GM23338 (cell line): ENCODE measurements around the gene MEF2A. TPM values are rescaled to one million over a fixed set of nuclear protein-coding genes. Genes with fewer than 3 reads are reported as not detected.

ENCODE experiments used
- ATAC-seq: fragments of 200-7000 bp; cut with Tn5 transposase; 3 replicates; pipeline ENCODE4 v1.9.1; 2020
- DNase-seq: peaks from one replicate; pipeline ENCODE4 v3.0.0-alpha.2; 2015; ENCODE audit warnings: low spot score
- H2AFZ ChIP-seq: fragments of 200-600 bp; sonication (generic); 2 replicates; pipeline ENCODE4 v1.8.0; 2016; ENCODE audit warnings: antibody characterized with exemption, mild to moderate bottlenecking, moderate library complexity
- H3F3A ChIP-seq: fragments of 200-600 bp; sonication (generic); replicated peaks from 2 replicates; pipeline ENCODE4 v1.8.0; 2017; ENCODE audit warnings: antibody characterized with exemption, mixed run types, low read depth
- H3K27ac ChIP-seq: fragments of 200-600 bp; sonication (generic); 2 replicates; pipeline ENCODE4 v1.6.1; 2016; ENCODE audit warnings: low read depth
- H3K27me3 ChIP-seq: fragments of 200-600 bp; sonication (generic); 2 replicates; pipeline ENCODE4 v1.8.0; 2016; ENCODE audit warnings: mild to moderate bottlenecking, mixed run types, moderate library complexity; ENCODE audit not compliant: insufficient read depth
- H3K36me3 ChIP-seq: fragments of 200-600 bp; sonication (generic); 2 replicates; pipeline ENCODE4 v1.8.0; 2016; ENCODE audit warnings: mild to moderate bottlenecking; ENCODE audit not compliant: insufficient read depth
- H3K4me1 ChIP-seq: fragments of 200-600 bp; sonication (generic); 2 replicates; pipeline ENCODE4 v1.8.0; 2016; ENCODE audit warnings: mild to moderate bottlenecking, moderate library complexity; ENCODE audit not compliant: insufficient read depth
- H3K4me2 ChIP-seq: fragments of 200-600 bp; sonication (generic); 2 replicates; pipeline ENCODE4 v1.7.1; 2017; ENCODE audit warnings: mixed run types
- H3K4me3 ChIP-seq: fragments of 200-600 bp; sonication (generic); 2 replicates; pipeline ENCODE4 v1.6.1; 2016; ENCODE audit warnings: mixed run types
- H3K79me2 ChIP-seq: fragments of 200-600 bp; sonication (generic); replicated peaks from 2 replicates; pipeline ENCODE4 v1.8.0; 2017; ENCODE audit warnings: mild to moderate bottlenecking; ENCODE audit not compliant: insufficient read depth
- H3K9me2 ChIP-seq: fragments of 200-600 bp; sonication (generic); 2 replicates; pipeline ENCODE4 v1.8.0; 2017; ENCODE audit not compliant: insufficient read depth
- H4K20me1 ChIP-seq: fragments of 200-600 bp; sonication (generic); replicated peaks from 2 replicates; pipeline ENCODE4 v1.8.0; 2017; ENCODE audit warnings: mild to moderate bottlenecking; ENCODE audit not compliant: insufficient read depth
- H3K27ac Mint-ChIP-seq: 2 replicates; pipeline ENCODE4 v1.8.0; 2020; ENCODE audit warnings: inconsistent platforms, mild to moderate bottlenecking, moderate library complexity, mixed read lengths
- H3K27me3 Mint-ChIP-seq: 3 replicates; pipeline ENCODE4 v1.8.0; 2022; ENCODE audit warnings: low read depth, mild to moderate bottlenecking, moderate library complexity, mixed read lengths, inconsistent platforms; ENCODE audit not compliant: insufficient read depth, poor library complexity
- H3K36me3 Mint-ChIP-seq: 3 replicates; pipeline ENCODE4 v1.8.0; 2021; ENCODE audit warnings: low read depth, mild to moderate bottlenecking, inconsistent platforms, moderate library complexity, mixed read lengths
- H3K4me1 Mint-ChIP-seq: 3 replicates; pipeline ENCODE4 v1.8.0; 2020; ENCODE audit warnings: mild to moderate bottlenecking, inconsistent platforms, mixed read lengths
- H3K4me3 Mint-ChIP-seq: 3 replicates; pipeline ENCODE4 v1.8.0; 2021; ENCODE audit warnings: moderate library complexity, mild to moderate bottlenecking, inconsistent platforms, mixed read lengths
- H3K9me3 Mint-ChIP-seq: 3 replicates; pipeline ENCODE4 v1.8.0; 2020; ENCODE audit warnings: moderate library complexity, mild to moderate bottlenecking, inconsistent platforms, mixed read lengths
- CREB1 ChIP-seq: fragments of 250-450 bp; sonication (Bioruptor Pico); IDR thresholded peaks from 2 replicates; pipeline ENCODE4 v1.5.0; 2020; ENCODE audit warnings: low read depth, mild to moderate bottlenecking, moderate library complexity
- EZH2 ChIP-seq: fragments of 200-600 bp; sonication (generic); IDR thresholded peaks from one replicate; pipeline ENCODE4 v1.8.0; 2017; ENCODE audit warnings: antibody characterized with exemption, mild to moderate bottlenecking, low read depth; ENCODE audit not compliant: unreplicated experiment
- EZH2phosphoT487 ChIP-seq: fragments of 200-600 bp; sonication (generic); IDR thresholded peaks from one replicate; pipeline ENCODE4 v1.8.1; 2018; ENCODE audit warnings: antibody characterized with exemption; ENCODE audit not compliant: unreplicated experiment
- JUNB ChIP-seq: IDR thresholded peaks from one replicate; pipeline ENCODE4 v1.6.1; 2016; ENCODE audit warnings: antibody characterized with exemption; ENCODE audit not compliant: unreplicated experiment
- NANOG ChIP-seq: IDR thresholded peaks from 2 replicates; pipeline ENCODE4 v1.6.1; 2016; ENCODE audit warnings: antibody characterized with exemption, borderline replicate concordance
- POLR2AphosphoS5 ChIP-seq: IDR thresholded peaks from 2 replicates; pipeline ENCODE4 v1.6.1; 2016; ENCODE audit warnings: antibody characterized with exemption, low read depth
- STAT1 ChIP-seq: IDR thresholded peaks from one replicate; pipeline ENCODE4 v1.6.1; 2016; ENCODE audit warnings: antibody characterized with exemption; ENCODE audit not compliant: unreplicated experiment
- ZNF114 ChIP-seq: fragments of 250-450 bp; sonication (Bioruptor Pico); IDR thresholded peaks from 2 replicates; pipeline ENCODE4 v1.5.0; 2020; ENCODE audit warnings: mild to moderate bottlenecking, moderate library complexity
- ZNF331 ChIP-seq: fragments of 250-450 bp; sonication (Bioruptor Pico); IDR thresholded peaks from 2 replicates; pipeline ENCODE4 v1.5.0; 2020; ENCODE audit warnings: low read depth, mild to moderate bottlenecking, moderate library complexity
- polyA plus RNA-seq: library from polyadenylated mRNA; unstranded; fragments of >200 nt; fragmentation: Nextera tagmentation; extraction: Ambion mirVana; gene quantifications from 2 replicates; pipeline ENCODE4 v1.2.1, GENCODE V29; 2016
- total RNA-seq: library from RNA; depleted of rRNA; stranded (reverse); fragments of >200 nt; shearing (Covaris generic); gene quantifications from 2 replicates; pipeline ENCODE4 v1.2.3, GENCODE V29; 2014
- TF ChIP-seq, protein P1 (sequence below): IDR thresholded peaks from one replicate; pipeline ENCODE4 v1.6.1; 2018; ENCODE audit warnings: antibody characterized with exemption; ENCODE audit not compliant: unreplicated experiment
- TF ChIP-seq, protein P2 (sequence below): IDR thresholded peaks from 2 replicates; pipeline ENCODE4 v1.6.1; 2016; ENCODE audit warnings: antibody characterized with exemption
- TF ChIP-seq, protein P3 (sequence below): fragments of 250-450 bp; sonication (Bioruptor Pico); IDR thresholded peaks from 2 replicates; pipeline ENCODE4 v1.5.0; 2020; ENCODE audit warnings: mild to moderate bottlenecking, moderate library complexity
- TF ChIP-seq, protein P4 (sequence below), 2 experiments: fragments of 200-600 bp in 1 of 2; sonication (generic) in 1 of 2; conservative IDR thresholded peaks; 2 replicates each; pipeline versions ENCODE4 v1.5.1 to v1.6.1; 2016 to 2017; ENCODE audit warnings: antibody characterized with exemption in 2 of 2, low read depth in 2 of 2, mild to moderate bottlenecking in 2 of 2, moderate library complexity in 1 of 2

Gene MEF2A
- total and polyA plus RNA-seq, 2 experiments from 2014 or later: 20.3 to 42.3 TPM

DNA sequence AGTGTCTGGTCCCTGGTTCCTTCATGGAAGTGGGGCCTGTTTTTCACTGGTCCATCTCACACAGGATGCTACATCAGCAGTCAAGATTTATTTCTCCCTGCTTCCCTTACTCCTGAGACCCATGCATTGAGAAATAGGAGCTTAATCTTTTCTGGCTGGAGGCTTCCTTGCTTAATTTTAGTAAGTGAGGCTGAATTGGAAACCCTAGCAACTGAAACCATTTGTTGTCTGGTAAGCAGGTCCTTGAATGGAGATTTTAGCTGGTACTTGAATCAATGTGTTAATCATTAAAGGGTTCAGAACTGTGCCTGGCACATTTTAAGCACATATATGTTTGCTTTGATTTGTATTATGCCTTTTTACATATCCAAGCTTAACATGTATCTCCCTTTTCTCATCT, 20.2 kb upstream of the MEF2A start:
- Histone ChIP-seq H3F3A (no peaks in the 10 kb centered on the region), H3K4me2 (no peak overlapping the region), H3K79me2 (no peaks in the 10 kb centered on the region), H3K27ac (no peak overlapping the region), H3K9me2 (no peaks in the 10 kb centered on the region), H2AFZ (no peak overlapping the region), H3K4me3 (no peak overlapping the region), H3K4me1 (no peaks in the 10 kb centered on the region), H4K20me1 (no peaks in the 10 kb centered on the region), H3K36me3 (no peaks in the 10 kb centered on the region), H3K27me3 (no peaks in the 10 kb centered on the region)
- TF ChIP-seq NANOG: no peak
- no peak for TF ChIP-seq EZH2phosphoT487
- no peak for TF ChIP-seq ZNF114 (CRISPR knock-in tag)
- TF ChIP-seq, protein P1, sequence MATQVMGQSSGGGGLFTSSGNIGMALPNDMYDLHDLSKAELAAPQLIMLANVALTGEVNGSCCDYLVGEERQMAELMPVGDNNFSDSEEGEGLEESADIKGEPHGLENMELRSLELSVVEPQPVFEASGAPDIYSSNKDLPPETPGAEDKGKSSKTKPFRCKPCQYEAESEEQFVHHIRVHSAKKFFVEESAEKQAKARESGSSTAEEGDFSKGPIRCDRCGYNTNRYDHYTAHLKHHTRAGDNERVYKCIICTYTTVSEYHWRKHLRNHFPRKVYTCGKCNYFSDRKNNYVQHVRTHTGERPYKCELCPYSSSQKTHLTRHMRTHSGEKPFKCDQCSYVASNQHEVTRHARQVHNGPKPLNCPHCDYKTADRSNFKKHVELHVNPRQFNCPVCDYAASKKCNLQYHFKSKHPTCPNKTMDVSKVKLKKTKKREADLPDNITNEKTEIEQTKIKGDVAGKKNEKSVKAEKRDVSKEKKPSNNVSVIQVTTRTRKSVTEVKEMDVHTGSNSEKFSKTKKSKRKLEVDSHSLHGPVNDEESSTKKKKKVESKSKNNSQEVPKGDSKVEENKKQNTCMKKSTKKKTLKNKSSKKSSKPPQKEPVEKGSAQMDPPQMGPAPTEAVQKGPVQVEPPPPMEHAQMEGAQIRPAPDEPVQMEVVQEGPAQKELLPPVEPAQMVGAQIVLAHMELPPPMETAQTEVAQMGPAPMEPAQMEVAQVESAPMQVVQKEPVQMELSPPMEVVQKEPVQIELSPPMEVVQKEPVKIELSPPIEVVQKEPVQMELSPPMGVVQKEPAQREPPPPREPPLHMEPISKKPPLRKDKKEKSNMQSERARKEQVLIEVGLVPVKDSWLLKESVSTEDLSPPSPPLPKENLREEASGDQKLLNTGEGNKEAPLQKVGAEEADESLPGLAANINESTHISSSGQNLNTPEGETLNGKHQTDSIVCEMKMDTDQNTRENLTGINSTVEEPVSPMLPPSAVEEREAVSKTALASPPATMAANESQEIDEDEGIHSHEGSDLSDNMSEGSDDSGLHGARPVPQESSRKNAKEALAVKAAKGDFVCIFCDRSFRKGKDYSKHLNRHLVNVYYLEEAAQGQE: no peak
- no peak for TF ChIP-seq POLR2AphosphoS5
- TF ChIP-seq ZNF331: no peak
- no peak for TF ChIP-seq JUNB
- TF ChIP-seq, protein P2, sequence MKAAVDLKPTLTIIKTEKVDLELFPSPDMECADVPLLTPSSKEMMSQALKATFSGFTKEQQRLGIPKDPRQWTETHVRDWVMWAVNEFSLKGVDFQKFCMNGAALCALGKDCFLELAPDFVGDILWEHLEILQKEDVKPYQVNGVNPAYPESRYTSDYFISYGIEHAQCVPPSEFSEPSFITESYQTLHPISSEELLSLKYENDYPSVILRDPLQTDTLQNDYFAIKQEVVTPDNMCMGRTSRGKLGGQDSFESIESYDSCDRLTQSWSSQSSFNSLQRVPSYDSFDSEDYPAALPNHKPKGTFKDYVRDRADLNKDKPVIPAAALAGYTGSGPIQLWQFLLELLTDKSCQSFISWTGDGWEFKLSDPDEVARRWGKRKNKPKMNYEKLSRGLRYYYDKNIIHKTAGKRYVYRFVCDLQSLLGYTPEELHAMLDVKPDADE: no peak
- TF ChIP-seq, protein P3, sequence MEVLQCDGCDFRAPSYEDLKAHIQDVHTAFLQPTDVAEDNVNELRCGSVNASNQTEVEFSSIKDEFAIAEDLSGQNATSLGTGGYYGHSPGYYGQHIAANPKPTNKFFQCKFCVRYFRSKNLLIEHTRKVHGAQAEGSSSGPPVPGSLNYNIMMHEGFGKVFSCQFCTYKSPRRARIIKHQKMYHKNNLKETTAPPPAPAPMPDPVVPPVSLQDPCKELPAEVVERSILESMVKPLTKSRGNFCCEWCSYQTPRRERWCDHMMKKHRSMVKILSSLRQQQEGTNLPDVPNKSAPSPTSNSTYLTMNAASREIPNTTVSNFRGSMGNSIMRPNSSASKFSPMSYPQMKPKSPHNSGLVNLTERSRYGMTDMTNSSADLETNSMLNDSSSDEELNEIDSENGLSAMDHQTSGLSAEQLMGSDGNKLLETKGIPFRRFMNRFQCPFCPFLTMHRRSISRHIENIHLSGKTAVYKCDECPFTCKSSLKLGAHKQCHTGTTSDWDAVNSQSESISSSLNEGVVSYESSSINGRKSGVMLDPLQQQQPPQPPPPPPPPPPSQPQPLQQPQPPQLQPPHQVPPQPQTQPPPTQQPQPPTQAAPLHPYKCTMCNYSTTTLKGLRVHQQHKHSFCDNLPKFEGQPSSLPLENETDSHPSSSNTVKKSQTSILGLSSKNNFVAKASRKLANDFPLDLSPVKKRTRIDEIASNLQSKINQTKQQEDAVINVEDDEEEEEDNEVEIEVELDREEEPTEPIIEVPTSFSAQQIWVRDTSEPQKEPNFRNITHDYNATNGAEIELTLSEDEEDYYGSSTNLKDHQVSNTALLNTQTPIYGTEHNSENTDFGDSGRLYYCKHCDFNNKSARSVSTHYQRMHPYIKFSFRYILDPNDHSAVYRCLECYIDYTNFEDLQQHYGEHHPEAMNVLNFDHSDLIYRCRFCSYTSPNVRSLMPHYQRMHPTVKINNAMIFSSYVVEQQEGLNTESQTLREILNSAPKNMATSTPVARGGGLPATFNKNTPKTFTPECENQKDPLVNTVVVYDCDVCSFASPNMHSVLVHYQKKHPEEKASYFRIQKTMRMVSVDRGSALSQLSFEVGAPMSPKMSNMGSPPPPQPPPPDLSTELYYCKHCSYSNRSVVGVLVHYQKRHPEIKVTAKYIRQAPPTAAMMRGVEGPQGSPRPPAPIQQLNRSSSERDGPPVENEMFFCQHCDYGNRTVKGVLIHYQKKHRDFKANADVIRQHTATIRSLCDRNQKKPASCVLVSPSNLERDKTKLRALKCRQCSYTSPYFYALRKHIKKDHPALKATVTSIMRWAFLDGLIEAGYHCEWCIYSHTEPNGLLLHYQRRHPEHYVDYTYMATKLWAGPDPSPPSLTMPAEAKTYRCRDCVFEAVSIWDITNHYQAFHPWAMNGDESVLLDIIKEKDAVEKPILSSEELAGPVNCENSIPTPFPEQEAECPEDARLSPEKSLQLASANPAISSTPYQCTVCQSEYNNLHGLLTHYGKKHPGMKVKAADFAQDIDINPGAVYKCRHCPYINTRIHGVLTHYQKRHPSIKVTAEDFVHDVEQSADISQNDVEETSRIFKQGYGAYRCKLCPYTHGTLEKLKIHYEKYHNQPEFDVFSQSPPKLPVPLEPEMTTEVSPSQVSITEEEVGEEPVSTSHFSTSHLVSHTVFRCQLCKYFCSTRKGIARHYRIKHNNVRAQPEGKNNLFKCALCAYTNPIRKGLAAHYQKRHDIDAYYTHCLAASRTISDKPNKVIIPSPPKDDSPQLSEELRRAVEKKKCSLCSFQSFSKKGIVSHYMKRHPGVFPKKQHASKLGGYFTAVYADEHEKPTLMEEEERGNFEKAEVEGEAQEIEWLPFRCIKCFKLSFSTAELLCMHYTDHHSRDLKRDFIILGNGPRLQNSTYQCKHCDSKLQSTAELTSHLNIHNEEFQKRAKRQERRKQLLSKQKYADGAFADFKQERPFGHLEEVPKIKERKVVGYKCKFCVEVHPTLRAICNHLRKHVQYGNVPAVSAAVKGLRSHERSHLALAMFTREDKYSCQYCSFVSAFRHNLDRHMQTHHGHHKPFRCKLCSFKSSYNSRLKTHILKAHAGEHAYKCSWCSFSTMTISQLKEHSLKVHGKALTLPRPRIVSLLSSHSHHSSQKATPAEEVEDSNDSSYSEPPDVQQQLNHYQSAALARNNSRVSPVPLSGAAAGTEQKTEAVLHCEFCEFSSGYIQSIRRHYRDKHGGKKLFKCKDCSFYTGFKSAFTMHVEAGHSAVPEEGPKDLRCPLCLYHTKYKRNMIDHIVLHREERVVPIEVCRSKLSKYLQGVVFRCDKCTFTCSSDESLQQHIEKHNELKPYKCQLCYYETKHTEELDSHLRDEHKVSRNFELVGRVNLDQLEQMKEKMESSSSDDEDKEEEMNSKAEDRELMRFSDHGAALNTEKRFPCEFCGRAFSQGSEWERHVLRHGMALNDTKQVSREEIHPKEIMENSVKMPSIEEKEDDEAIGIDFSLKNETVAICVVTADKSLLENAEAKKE (CRISPR knock-in tag): no peak
- TF ChIP-seq CREB1 (CRISPR knock-in tag): no peak
- no peak for TF ChIP-seq STAT1
- TF ChIP-seq, protein P4, sequence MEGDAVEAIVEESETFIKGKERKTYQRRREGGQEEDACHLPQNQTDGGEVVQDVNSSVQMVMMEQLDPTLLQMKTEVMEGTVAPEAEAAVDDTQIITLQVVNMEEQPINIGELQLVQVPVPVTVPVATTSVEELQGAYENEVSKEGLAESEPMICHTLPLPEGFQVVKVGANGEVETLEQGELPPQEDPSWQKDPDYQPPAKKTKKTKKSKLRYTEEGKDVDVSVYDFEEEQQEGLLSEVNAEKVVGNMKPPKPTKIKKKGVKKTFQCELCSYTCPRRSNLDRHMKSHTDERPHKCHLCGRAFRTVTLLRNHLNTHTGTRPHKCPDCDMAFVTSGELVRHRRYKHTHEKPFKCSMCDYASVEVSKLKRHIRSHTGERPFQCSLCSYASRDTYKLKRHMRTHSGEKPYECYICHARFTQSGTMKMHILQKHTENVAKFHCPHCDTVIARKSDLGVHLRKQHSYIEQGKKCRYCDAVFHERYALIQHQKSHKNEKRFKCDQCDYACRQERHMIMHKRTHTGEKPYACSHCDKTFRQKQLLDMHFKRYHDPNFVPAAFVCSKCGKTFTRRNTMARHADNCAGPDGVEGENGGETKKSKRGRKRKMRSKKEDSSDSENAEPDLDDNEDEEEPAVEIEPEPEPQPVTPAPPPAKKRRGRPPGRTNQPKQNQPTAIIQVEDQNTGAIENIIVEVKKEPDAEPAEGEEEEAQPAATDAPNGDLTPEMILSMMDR (conservative IDR thresholded peaks at IDR 0.05; ENCODE audit: low read depth in 2 of 2): no peak
- no peak for TF ChIP-seq EZH2
- no peaks in the 10 kb centered on the region for H3K36me3 Mint-ChIP-seq
- ATAC-seq (no peak), DNase-seq (no peak)
- H3K4me1 Mint-ChIP-seq: no peaks in the 10 kb centered on the region; the same call in 2 of the 3 replicates
- H3K27me3 Mint-ChIP-seq: no peaks in the 10 kb centered on the region
- H3K9me3 Mint-ChIP-seq: no peaks in the 10 kb centered on the region; the same call in 2 of the 3 replicates
- H3K27ac Mint-ChIP-seq: no peak overlapping the region
- H3K4me3 Mint-ChIP-seq: no peak overlapping the region
